HG03103 (cell line): ENCODE measurements around the gene SETDB1.

Source experiments
- ATAC-seq: cut with Tn5 transposase; IDR thresholded peaks from one replicate; pipeline ENCODE4 v1.9.1; 2021; ENCODE audit warnings: low read depth; ENCODE audit not compliant: unreplicated experiment

The SETDB1 gene

GRCh38 chr1:150999926-151000325, 73.8 kb downstream of the SETDB1 start:
- ATAC-seq: no peak

DNA sequence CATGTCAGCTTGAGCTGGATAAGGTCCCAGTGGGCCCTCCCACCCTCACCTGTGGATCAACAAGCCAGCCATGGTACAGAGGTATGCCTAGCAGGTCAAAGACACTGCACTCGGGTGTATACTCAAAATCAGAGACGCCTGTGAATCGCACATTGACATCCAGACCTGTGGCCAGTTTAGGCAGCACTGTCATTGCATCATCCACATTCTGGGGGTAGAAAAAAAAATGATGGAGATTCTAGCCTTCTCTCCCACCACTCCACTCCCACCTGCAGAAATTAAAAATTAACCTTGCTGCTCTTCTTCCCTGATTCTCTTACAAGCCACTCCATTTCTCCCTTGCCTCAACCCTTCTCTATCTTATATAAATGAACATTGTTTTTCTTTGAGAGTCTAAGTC, 74.2 kb downstream of the SETDB1 start:
- ATAC-seq: no peak

GRCh38 chr1:151001602-151002001, 75.4 kb downstream of the SETDB1 start:
- no peak for ATAC-seq

DNA sequence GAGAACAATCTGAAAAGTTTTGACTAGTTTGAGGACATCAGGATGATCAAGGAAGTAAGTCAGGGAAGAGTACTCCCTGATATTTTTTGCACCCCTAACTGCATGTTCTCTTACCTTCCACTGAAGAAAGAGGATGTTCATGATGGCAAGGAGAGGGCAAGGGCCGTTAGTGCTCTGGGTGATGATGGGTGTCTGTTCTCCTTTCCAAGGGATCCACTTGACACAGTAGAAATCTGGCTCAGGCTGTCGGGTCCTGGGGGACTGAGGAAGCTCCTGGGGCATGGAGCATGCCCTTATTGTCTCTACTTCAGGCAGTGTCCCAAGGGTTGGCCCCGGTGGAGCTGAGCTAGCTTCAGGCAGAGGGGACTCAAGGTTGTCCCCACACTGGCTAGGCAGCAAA, 75.9 kb downstream of the SETDB1 start:
- ATAC-seq: no peak

DNA sequence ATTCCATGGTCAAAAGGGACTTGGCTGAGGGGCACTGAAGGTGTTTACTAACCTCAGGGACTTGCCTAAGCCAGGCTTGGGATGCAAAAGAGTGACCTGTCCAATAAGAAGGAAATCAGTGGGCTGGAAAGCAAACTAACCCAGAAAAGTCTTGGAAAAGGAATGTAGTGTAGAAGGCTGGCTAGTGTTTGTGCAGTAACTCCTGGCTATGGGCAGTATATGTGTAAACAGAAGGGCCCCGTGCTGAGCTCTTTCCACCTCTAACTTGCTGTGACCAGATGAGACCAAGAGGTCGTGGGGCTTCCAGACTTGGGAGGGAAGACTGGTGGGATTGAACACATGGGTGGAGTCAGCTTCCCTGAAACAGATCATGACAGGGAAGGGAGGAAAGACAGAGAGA, 76.4 kb downstream of the SETDB1 start:
- ATAC-seq: no peak

DNA sequence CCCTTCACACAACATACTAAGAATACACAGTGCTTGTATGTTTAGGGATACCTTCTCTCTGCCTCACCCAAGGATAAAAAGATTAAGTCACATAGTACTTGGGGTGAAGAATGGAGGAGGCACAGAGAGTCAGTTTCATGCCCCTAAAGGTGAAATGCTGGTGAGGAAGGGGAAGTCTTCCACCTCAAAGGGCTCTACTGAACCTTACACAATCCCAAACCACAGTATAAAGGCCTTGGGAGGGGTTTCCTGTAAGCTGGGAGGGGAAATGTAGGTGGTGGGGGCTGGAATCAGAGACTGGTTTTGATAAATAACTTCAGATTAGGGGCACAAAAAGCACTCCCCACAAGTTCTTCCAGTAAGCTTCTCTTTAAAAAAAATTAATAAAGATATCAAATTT, 77.0 kb downstream of the SETDB1 start:
- ATAC-seq: no peak

- ATAC-seq: no peak
Measured at GRCh38 chr1:151005729-151006319, 79.7 kb downstream of the SETDB1 start.

DNA sequence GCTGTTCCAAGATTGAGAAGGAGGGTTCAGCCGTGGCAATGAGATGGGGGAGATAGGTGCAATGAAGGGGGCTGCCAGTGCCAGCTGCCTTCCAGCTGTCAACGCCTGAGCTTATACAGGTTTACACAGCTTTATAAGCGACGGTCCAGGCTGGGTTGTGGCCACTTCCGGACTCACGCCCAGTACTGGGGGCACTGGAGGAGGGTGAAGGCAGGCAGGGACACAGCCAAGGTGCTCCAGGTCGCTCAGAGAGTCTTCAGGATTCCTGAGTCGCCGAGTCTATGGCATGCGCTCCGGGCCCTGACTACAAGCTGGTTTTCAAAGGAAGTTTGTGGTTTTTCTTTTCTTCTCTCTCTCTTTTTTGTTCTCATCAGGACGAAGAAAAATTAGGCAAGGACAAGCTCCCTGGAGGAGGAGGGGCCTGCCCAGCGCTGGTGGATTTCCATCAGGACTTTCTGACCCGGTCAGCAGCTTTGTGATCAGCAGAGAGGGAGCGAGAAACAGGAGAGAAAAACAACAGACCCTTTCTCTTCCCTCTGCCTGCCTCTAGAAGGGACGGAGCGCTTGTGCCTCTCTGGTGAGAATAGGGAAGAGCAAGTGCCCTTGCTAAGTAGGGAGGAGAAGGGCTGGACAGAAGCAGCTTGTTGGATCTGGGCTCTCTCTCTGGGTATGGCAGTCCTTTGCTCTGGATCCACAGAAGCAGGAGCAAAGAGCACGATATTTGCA, 80.3 kb downstream of the SETDB1 start, which contains the start of gene MINDY1:
TSS of gene MINDY1 (minus strand) at position 576 of the 726 bp plus-strand sequence. CDS start 4,285 bp downstream, outside the sequence.
- ATAC-seq: no peak

GRCh38 chr1:151007853-151008243, 81.7 kb downstream of the SETDB1 start:
- ATAC-seq: no peak

DNA sequence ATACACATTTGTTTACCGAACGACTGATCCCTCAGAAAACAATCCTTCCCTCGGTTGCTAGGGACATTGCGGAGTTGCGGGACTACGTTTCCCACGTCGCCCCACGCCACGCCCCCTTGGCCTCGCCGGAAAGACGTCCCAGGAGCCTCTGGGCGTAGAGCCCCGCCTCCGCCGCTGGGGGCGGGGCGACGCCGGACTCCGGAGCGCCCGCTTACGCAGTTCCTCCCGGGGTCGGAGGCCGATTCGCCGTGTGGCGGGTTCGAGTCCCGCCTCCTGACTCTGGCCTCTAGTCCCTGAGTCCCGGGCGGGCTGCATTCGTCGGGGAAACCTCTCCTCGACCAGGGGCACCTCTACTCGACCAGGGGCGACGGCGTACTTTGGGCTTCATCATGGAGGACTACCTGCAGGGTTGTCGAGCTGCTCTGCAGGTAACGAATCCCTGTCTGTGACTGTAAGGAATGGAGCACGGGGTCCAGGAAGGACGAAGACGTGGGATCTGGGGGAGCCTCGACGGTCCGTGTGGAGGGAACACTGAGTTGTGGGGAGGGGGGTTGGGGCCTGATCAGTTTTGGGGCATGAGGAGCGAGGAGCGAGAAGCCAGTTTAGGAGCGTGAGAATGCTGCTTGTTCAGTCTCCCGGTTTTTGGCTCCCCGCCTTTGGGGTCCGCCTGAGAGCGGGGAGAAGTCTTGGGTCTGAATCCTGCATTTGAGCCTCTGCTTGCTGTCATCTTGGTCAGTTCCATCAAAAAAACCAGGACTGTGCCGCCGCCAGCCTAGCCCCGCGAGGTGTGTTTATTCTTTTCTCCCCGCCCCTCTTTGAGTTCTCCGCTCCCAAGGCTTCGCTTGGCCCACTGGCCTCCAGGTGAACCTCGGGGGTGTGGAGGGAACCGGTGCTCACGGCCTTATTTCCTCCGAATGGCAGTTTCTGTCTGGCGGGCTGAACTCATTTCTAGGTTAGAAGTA, 82.4 kb downstream of the SETDB1 start, which contains the start of gene PRUNE1:
TSS of gene PRUNE1 (plus strand) at position 206 of the 962 bp plus-strand sequence. CDS start at position 390, 184 bp downstream.
- ATAC-seq: peak; percentile 77

- ATAC-seq: no peak
Measured at GRCh38 chr1:151009206-151009587, 83.0 kb downstream of the SETDB1 start.

DNA sequence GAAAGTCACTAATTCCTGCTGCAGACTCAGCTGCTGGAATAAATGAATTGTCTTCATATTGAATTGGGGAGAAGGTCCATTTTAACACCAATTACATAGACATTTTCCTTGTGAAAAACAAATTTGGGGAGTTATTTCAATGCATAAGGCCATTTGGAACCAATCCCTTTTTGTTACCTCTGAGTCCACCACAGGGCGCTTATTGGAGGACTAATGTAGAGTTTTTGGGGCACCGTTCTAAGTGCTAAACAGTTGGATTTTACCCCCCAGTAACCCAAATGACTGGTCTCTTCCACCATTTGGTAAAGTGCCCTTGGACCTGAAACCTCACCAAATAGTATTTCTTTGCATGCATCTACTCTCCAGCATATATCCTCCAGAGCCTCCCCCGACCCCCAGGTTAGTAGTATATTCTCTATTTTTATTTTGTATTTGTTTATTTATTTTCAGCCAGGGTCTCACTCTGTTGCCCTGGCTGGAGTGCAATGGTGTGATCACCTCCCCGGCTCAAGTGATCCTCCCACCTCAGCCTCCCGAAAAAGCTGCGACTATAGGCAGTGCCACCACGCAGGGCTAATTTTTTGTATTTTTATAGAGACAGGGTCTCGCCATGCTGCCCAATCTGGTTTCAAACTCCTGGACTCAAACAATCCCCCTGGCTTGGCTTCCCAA, 83.6 kb downstream of the SETDB1 start:
- no peak for ATAC-seq

DNA sequence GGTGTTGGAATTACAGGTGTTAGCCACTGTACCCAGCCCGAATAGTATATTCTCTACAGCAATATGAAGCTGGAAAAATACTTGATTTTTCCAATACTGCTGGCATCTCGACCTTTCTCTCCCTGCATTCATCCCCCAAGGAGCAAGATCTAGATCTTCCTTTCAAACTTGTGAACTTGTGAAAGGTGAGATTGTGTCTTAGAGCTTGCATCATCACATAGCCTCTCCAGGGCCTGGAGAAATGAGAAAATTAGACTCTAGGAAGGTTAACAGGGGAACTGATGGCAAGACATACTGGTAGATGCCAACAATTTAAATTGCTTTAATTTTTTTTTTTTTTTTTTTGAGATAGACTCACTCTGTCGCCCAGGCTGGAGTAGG, 84.2 kb downstream of the SETDB1 start:
- no peak for ATAC-seq

GRCh38 chr1:151011154-151011850, 85.1 kb downstream of the SETDB1 start:
- no peak for ATAC-seq

DNA sequence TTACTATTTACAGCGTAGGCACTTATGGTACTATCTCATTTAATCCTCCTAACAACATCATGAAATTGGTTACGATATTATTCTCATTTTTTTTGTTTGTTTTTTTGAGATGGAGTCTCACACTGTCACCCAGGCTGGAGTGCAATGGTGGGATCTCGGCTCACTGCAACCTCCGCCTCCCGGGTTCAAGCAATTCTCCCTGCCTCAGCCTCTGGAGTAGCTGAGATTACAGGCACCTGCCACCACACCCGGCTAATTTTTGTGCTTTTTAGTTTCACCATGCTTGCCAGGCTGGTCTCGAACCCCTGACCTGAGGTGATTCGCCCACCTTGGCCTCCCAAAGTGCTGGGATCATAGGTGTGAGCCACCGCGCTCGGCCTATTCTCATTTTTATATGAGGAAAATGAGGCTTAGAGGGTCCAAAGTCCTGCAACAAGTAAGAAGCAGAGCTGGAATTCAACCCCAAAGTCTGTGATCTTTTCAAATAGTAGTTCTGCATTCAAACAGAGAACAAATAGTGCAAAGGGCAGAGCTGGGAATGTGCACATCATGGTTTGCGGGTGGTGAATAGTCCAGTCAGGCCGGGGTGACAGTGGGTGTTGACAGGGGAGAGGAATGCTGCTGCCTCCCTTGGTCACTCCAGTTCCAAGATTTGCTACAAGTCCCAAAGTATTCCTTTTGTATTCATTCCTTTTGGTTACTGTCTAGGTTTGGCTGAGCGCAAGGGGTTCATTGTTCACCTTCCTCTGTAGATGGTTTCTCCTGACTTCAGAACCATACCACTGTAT, 86.7 kb downstream of the SETDB1 start:
- ATAC-seq: no peak

- no peak for ATAC-seq
Measured at GRCh38 chr1:151013518-151013917, 87.4 kb downstream of the SETDB1 start.
